CD14-positive monocyte (primary cell): ENCODE data around the gene PSMD1. TPM values are rescaled to one million over a fixed set of nuclear protein-coding genes. Genes with fewer than 3 reads are reported as not detected.

Source experiments
- DNase-seq, 3 donors: peaks; one replicate each; pipeline ENCODE4 v3.0.0-alpha.2; 2011 to 2022
- H2AFZ ChIP-seq: 2 replicates; pipeline ENCODE4 v1.6.0; 2012; ENCODE audit warnings: mild to moderate bottlenecking, low read depth, low read length, inconsistent platforms; ENCODE audit not compliant: insufficient read depth, poor library complexity, severe bottlenecking
- H3K27ac ChIP-seq, 2 donors: 1 replicate in 1 of 2; 2 replicates in 1 of 2; pipeline ENCODE4 v1.5.1; 2012 to 2013; ENCODE audit warnings: low read length in 2 of 2, control low read depth in 1 of 2, inconsistent platforms in 1 of 2, low read depth in 1 of 2, mild to moderate bottlenecking in 1 of 2
- H3K27me3 ChIP-seq, 2 donors: one replicate each; pipeline versions ENCODE4 v1.6.0 to v1.6.1; 2011 to 2013; ENCODE audit warnings: low read length in 2 of 2; ENCODE audit not compliant: control insufficient read depth in 2 of 2, insufficient read depth in 2 of 2
- H3K36me3 ChIP-seq, 2 donors: replicated peaks in 1 of 2; 1 replicate in 1 of 2; 2 replicates in 1 of 2; pipeline versions ENCODE4 v1.5.1 to v1.6.1; 2012 to 2013; ENCODE audit warnings: low read length in 2 of 2, control low read depth in 1 of 2, inconsistent platforms in 1 of 2, mild to moderate bottlenecking in 1 of 2; ENCODE audit not compliant: insufficient read depth in 2 of 2, control insufficient read depth in 1 of 2
- H3K4me1 ChIP-seq, 2 donors: 1 replicate in 1 of 2; 2 replicates in 1 of 2; pipeline versions ENCODE4 v1.5.1 to v1.6.1; 2012 to 2013; ENCODE audit warnings: low read length in 2 of 2, control low read depth in 1 of 2, inconsistent platforms in 1 of 2, mild to moderate bottlenecking in 1 of 2, moderate library complexity in 1 of 2; ENCODE audit not compliant: insufficient read depth in 2 of 2, control insufficient read depth in 1 of 2
- H3K4me2 ChIP-seq: replicated peaks from 2 replicates; pipeline ENCODE3; 2012; ENCODE audit warnings: low read length, moderate library complexity, mild to moderate bottlenecking; ENCODE audit not compliant: poor library complexity, severe bottlenecking; ENCODE audit errors: extremely low read depth
- H3K4me3 ChIP-seq, 3 experiments: fragments of 200-600 bp in 1 of 3; sonication (generic) in 1 of 3; replicated peaks in 1 of 3; 1 replicate in 2 of 3; 2 replicates in 1 of 3; pipeline ENCODE4 v1.5.1; 2011 to 2013; ENCODE audit warnings: low read length in 3 of 3, mild to moderate bottlenecking in 3 of 3, control low read depth in 2 of 3, low read depth in 2 of 3, inconsistent platforms in 1 of 3, moderate library complexity in 1 of 3
- H3K79me2 ChIP-seq: 2 replicates; pipeline ENCODE4 v1.6.0; 2012; ENCODE audit warnings: mild to moderate bottlenecking, control low read depth, inconsistent platforms, low read length, moderate library complexity; ENCODE audit not compliant: insufficient read depth
- H3K9ac ChIP-seq: 2 replicates; pipeline ENCODE4 v1.6.0; 2017; ENCODE audit warnings: low read length, mild to moderate bottlenecking; ENCODE audit not compliant: insufficient read depth, poor library complexity, severe bottlenecking
- H3K9me3 ChIP-seq, 2 donors: replicated peaks in 1 of 2; 1 replicate in 1 of 2; 2 replicates in 1 of 2; pipeline versions ENCODE4 v1.5.1 to v1.6.1; 2012 to 2013; ENCODE audit warnings: low read length in 2 of 2, control low read depth in 1 of 2; ENCODE audit not compliant: control insufficient read depth in 1 of 2, insufficient read depth in 1 of 2
- H4K20me1 ChIP-seq: 2 replicates; pipeline ENCODE4 v1.6.0; 2012; ENCODE audit warnings: mild to moderate bottlenecking, low read length, control low read depth, moderate library complexity; ENCODE audit not compliant: insufficient read depth
- H3K27ac Mint-ChIP-seq, 7 donors: one replicate each; pipeline ENCODE4 v1.8.0; 2020; ENCODE audit warnings: mild to moderate bottlenecking in 7 of 7, mixed read lengths in 7 of 7, moderate library complexity in 6 of 7, inconsistent platforms in 2 of 7
- H3K27me3 Mint-ChIP-seq, 3 donors: one replicate each; pipeline ENCODE4 v1.8.0; 2021 to 2022; ENCODE audit warnings: low read depth in 3 of 3, mild to moderate bottlenecking in 3 of 3, mixed read lengths in 3 of 3, moderate library complexity in 3 of 3, inconsistent platforms in 1 of 3
- H3K36me3 Mint-ChIP-seq, 2 donors: one replicate each; pipeline ENCODE4 v1.8.0; 2020; ENCODE audit warnings: mixed read lengths in 2 of 2, inconsistent platforms in 1 of 2, mild to moderate bottlenecking in 1 of 2
- H3K4me1 Mint-ChIP-seq: one replicate; pipeline ENCODE4 v1.8.0; 2020; ENCODE audit warnings: mild to moderate bottlenecking, mixed read lengths
- H3K4me3 Mint-ChIP-seq, 2 donors: one replicate each; pipeline ENCODE4 v1.8.0; 2020; ENCODE audit warnings: mild to moderate bottlenecking in 2 of 2, mixed read lengths in 2 of 2, moderate library complexity in 1 of 2
- H3K9me3 Mint-ChIP-seq, 7 donors: one replicate each; pipeline ENCODE4 v1.8.0; 2020 to 2022; ENCODE audit warnings: mixed read lengths in 7 of 7, mild to moderate bottlenecking in 6 of 7, moderate library complexity in 6 of 7, inconsistent platforms in 2 of 7
- CTCF ChIP-seq: fragments of 200-600 bp; IDR thresholded peaks from one replicate; pipeline ENCODE4 v1.8.0; 2022; ENCODE audit warnings: antibody characterized with exemption, mild to moderate bottlenecking
- WGBS: methylation state at CpG from one replicate; pipeline ENCODE4 v1.1.5; 2013; ENCODE audit warnings: missing lambda C conversion rate; ENCODE audit not compliant: insufficient coverage; 5-methylcytosine and 5-hydroxymethylcytosine counted together
- intact Hi-C, 2 donors: fragments of 100-400 bp; cut with micrococcal nuclease; formaldehyde crosslinking; loops; one replicate each; pipeline versions ENCODE4 v1.15.0 to v1.15.1; 2023
- polyA plus RNA-seq, 3 donors: library from polyadenylated mRNA; depleted of rRNA in 1 of 3; unstranded in 2 of 3; stranded (reverse) in 1 of 3; fragments of 300-500 nt in 2 of 3; fragments of >200 nt in 1 of 3; fragmentation: Illumina TruSeq in 2 of 3; gene quantifications; 1 replicate in 2 of 3; 2 replicates in 1 of 3; pipeline ENCODE4 v1.2.3, GENCODE V29; 2012 to 2021

Gene PSMD1
- polyA plus RNA-seq, 3 donors: 23.5 to 53.9 (median 37.7) TPM

DNA sequence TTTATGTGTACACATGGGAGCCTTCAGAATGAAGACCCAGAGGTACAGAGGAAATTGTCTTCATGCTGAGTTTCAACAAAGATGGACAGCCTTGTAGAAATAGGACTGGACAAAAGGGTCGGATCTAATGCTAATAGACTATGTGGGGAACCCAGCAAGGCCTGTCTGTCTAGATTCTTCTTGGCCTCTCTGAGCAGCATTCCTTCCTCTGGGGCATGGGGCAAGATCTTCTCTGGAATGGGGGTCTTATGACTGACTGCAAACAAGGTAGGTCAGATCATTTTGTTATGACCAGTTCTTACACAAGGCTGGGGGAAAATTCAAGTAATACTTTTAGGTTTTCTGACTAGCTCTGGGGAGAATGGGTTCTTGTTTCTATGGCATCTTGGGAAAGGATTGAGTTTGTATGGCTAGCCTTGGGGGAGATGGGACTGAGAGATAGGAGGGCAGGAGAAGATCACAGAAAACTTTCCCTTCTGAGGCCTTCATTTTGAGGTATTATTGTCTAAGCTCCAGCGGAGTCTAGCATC is 46.4 kb upstream of the PSMD1 start:
- no peaks in the 10 kb centered on the region for H3K9me3 ChIP-seq
- Mint-ChIP-seq H3K9me3 (peaks cover 0 to 3% (median 0%) of the 10 kb centered on the region in 7 donors), H3K27ac (no peak overlapping the region), H3K27me3 (peaks cover 3 to 18% (median 17%) of the 10 kb centered on the region in 3 donors), H3K4me1 (no peaks in the 10 kb centered on the region), H3K36me3 (no peaks in the 10 kb centered on the region), H3K4me3 (no peak overlapping the region)
- no peak overlapping the region for H3K9ac ChIP-seq
- no peaks in the 10 kb centered on the region for H4K20me1 ChIP-seq
- H3K27me3 ChIP-seq: no peaks in the 10 kb centered on the region
- intact Hi-C loops: no loop called here
- no peak for TF ChIP-seq CTCF
- DNase-seq: no peak
- no peak overlapping the region for H3K4me3 ChIP-seq
- H3K79me2 ChIP-seq: no peaks in the 10 kb centered on the region
- no peaks in the 10 kb centered on the region for H3K4me1 ChIP-seq
- no peaks in the 10 kb centered on the region for H3K36me3 ChIP-seq
- H2AFZ ChIP-seq: no peak overlapping the region
- 89% methylated on average over 2 of the region's 2 CpGs for WGBS
- H3K4me2 ChIP-seq: no peak overlapping the region
- no peak overlapping the region for H3K27ac ChIP-seq

- intact Hi-C loops: no loop called here
- Histone ChIP-seq H3K9ac (no peak overlapping the region), H3K36me3 (no peaks in the 10 kb centered on the region), H3K79me2 (no peaks in the 10 kb centered on the region), H3K4me1 (peaks cover 0 to 2% of the 10 kb centered on the region in 2 donors), H2AFZ (no peak overlapping the region), H3K27ac (no peak overlapping the region), H3K27me3 (no peaks in the 10 kb centered on the region), H3K9me3 (no peaks in the 10 kb centered on the region), H3K4me3 (no peak overlapping the region), H4K20me1 (no peaks in the 10 kb centered on the region), H3K4me2 (no peak overlapping the region)
- H3K4me3 Mint-ChIP-seq: no peak overlapping the region
- TF ChIP-seq CTCF: no peak
- peaks cover 5 to 18% (median 17%) of the 10 kb centered on the region in 3 donors for H3K27me3 Mint-ChIP-seq
- no peaks in the 10 kb centered on the region for H3K36me3 Mint-ChIP-seq
- 67% methylated on average over 2 of the region's 2 CpGs for WGBS
- peaks cover under 1% of the 10 kb centered on the region for H3K4me1 Mint-ChIP-seq
- no peak for DNase-seq
- no peaks in the 10 kb centered on the region for H3K9me3 Mint-ChIP-seq
- H3K27ac Mint-ChIP-seq: no peak overlapping the region
These were observed 45.1 kb upstream of the PSMD1 start for GRCh38 chr2:231011526-231011925.
